ENCODE measurements around the gene CKAP2. TPM values are rescaled to one million over a fixed set of nuclear protein-coding genes. Genes with fewer than 3 reads are reported as not detected.

The CKAP2 gene
- total RNA-seq, 1 donor from 2014 or later = 49.4 TPM

DNA sequence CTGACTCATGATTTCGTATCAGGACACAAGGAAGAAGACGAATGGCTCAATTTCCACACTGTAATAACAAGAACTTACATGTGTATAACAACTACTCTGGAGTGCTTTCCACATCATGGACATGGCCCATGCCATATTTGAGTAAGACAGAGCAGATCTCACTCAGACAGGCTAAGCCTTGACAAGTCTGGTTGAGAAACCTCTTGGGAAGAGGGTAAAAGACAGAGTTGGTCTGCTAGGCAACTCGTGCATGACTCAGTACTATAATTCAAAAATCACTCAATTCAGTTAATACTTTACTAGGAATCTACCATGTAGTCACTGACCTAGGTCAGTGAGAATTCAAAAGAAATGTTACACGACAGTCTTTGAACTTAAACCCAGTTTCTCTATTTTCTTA, 43.6 kb upstream of the CKAP2 start:
- DNase-seq (ENCODE audit: low spot score, unreplicated experiment) = no peak
- Mint-ChIP-seq H3K9me3 (ENCODE audit: low read depth) (no peaks in the 10 kb centered on the region), H3K4me1 (ENCODE audit: low read depth) (peaks cover 7% of the 10 kb centered on the region), H3K36me3 (ENCODE audit: insufficient read depth) (peaks cover 14% of the 10 kb centered on the region), H3K27ac (peak overlapping the region; percentile 0), H3K4me3 (ENCODE audit: low read depth) (no peak overlapping the region), H3K27me3 (peaks cover 11% of the 10 kb centered on the region)
- TF ChIP-seq, protein P1, sequence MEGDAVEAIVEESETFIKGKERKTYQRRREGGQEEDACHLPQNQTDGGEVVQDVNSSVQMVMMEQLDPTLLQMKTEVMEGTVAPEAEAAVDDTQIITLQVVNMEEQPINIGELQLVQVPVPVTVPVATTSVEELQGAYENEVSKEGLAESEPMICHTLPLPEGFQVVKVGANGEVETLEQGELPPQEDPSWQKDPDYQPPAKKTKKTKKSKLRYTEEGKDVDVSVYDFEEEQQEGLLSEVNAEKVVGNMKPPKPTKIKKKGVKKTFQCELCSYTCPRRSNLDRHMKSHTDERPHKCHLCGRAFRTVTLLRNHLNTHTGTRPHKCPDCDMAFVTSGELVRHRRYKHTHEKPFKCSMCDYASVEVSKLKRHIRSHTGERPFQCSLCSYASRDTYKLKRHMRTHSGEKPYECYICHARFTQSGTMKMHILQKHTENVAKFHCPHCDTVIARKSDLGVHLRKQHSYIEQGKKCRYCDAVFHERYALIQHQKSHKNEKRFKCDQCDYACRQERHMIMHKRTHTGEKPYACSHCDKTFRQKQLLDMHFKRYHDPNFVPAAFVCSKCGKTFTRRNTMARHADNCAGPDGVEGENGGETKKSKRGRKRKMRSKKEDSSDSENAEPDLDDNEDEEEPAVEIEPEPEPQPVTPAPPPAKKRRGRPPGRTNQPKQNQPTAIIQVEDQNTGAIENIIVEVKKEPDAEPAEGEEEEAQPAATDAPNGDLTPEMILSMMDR (IDR thresholded peaks at IDR 0.05; ENCODE audit: unreplicated experiment) = no peak

DNA sequence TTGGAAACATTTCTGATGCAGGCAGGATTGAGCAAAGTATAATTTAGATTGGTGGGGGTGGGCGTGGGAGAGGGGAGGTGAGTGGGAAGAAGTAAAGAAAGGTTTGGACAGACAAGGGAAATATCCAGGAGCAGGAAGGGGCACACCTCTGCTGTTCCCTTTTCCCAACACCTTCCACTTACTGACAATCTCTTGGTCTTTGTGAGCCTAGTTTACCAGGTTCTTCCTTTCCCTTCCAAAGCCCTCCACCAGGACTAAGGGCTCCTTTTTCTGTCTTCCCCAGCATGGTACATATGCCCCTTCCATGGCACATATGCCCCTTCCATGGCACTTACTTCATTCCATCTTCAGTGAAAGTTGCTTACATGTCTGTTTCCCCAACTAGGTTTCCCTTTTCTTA, 43.1 kb upstream of the CKAP2 start:
- Mint-ChIP-seq H3K4me1 (ENCODE audit: low read depth) (peaks cover 7% of the 10 kb centered on the region), H3K27ac (peak overlapping the region; percentile 0), H3K27me3 (peaks cover 6% of the 10 kb centered on the region), H3K9me3 (ENCODE audit: low read depth) (no peaks in the 10 kb centered on the region), H3K36me3 (ENCODE audit: insufficient read depth) (peaks cover 15% of the 10 kb centered on the region), H3K4me3 (ENCODE audit: low read depth) (no peak overlapping the region)
- TF ChIP-seq, protein P1 (IDR thresholded peaks at IDR 0.05; ENCODE audit: unreplicated experiment) = no peak
- DNase-seq (ENCODE audit: low spot score, unreplicated experiment) = no peak

DNA sequence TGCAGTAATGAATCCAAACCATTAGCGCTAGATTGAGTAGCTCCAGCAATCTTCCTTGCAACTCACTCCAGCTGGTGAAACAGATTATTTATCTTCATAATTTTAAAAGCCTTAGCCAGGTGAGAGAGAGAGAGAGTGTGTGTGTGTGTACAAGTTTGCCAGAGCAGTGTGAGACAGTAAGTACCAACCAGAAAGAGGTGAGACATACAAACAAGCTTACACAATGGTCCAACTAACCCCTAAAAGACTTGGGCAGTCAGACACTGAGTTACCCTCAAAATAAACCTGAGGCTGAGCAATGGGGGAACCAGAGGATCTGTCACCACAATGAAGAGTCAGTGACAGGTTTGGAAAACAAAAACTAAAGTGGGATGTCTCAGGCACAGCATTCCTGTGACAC, 41.2 kb upstream of the CKAP2 start:
- Mint-ChIP-seq H3K27ac (no peak overlapping the region), H3K36me3 (ENCODE audit: insufficient read depth) (peaks cover 17% of the 10 kb centered on the region), H3K4me3 (ENCODE audit: low read depth) (no peak overlapping the region), H3K9me3 (ENCODE audit: low read depth) (no peaks in the 10 kb centered on the region), H3K27me3 (no peaks in the 10 kb centered on the region), H3K4me1 (ENCODE audit: low read depth) (peaks cover 7% of the 10 kb centered on the region)
- TF ChIP-seq, protein P1 (IDR thresholded peaks at IDR 0.05; ENCODE audit: unreplicated experiment) = no peak
- no peak for DNase-seq (ENCODE audit: low spot score, unreplicated experiment)

DNA sequence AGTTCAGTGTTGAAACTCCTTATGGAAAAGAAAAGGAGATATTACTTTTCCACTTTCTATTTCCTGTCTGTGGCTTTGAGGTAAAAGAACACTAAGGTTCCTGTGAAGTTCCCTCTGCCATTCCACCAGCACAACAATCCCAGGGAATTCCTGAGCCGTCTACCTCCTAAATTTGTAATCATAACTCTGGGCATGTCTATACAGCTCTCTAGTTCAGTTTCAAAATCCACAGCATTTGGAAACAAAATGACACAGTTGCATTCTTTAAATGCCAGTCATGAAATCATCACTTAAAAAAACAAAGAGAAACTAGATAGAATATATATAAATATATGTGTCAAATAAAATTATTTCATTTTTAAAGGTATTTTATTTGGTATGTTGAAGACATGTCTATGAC, 40.3 kb upstream of the CKAP2 start:
- H3K4me1 Mint-ChIP-seq (ENCODE audit: low read depth) = peaks cover 7% of the 10 kb centered on the region
- no peaks in the 10 kb centered on the region for H3K27me3 Mint-ChIP-seq
- no peak overlapping the region for H3K27ac Mint-ChIP-seq
- TF ChIP-seq, protein P1 (IDR thresholded peaks at IDR 0.05; ENCODE audit: unreplicated experiment) = no peak
- H3K36me3 Mint-ChIP-seq (ENCODE audit: insufficient read depth) = peaks cover 17% of the 10 kb centered on the region
- no peaks in the 10 kb centered on the region for H3K9me3 Mint-ChIP-seq (ENCODE audit: low read depth)
- no peak for DNase-seq (ENCODE audit: low spot score, unreplicated experiment)
- no peak overlapping the region for H3K4me3 Mint-ChIP-seq (ENCODE audit: low read depth)

DNA sequence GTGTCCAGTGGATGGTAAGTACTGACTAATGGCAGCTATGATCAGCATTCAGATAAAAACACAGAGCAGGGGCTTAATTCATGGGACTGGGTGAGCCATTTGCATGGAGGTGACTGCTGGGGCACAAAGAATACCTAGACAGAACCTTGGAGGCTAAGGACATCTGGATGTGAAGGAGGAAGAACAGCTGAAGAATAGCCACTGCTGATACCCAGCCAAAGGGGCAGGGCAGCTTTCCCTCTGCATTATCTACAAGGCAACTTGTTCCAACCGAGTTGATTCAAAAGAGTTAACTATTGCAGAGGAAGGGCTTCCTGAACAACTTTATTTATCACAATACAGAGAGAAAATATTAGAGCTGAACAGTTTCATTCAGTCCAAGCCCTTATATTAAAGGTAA, 36.2 kb upstream of the CKAP2 start:
- Mint-ChIP-seq H3K9me3 (ENCODE audit: low read depth) (no peaks in the 10 kb centered on the region), H3K27me3 (no peaks in the 10 kb centered on the region), H3K4me1 (ENCODE audit: low read depth) (no peaks in the 10 kb centered on the region), H3K4me3 (ENCODE audit: low read depth) (no peak overlapping the region), H3K36me3 (ENCODE audit: insufficient read depth) (peaks cover 29% of the 10 kb centered on the region), H3K27ac (no peak overlapping the region)
- DNase-seq (ENCODE audit: low spot score, unreplicated experiment) = no peak
- TF ChIP-seq, protein P1 (IDR thresholded peaks at IDR 0.05; ENCODE audit: unreplicated experiment) = no peak

Measured in progenitor cell of endocrine pancreas (in vitro differentiated cells).